ENCODE data around the gene NUDC.

The NUDC gene

GRCh38 chr1:26972821-26973220 lies 51.3 kb downstream of the NUDC start:
- peaks cover 0 to 25% (median 0%) of the 10 kb centered on the region in 3 experiments for H3K27me3 ChIP-seq (ENCODE audit: control insufficient read depth in 3 of 3, insufficient read depth in 3 of 3, low read depth in 1 of 3, low read length in 3 of 3)
- H4K91ac ChIP-seq (ENCODE audit: low read depth, low read length, poor library complexity), result no peak overlapping the region
- H2BK12ac ChIP-seq (ENCODE audit: low read length), result no peak overlapping the region
- no peak overlapping the region for H3K27ac ChIP-seq (replicated peaks; ENCODE audit: low read length)
- no peaks in the 10 kb centered on the region for H3K36me3 ChIP-seq (replicated peaks in 1 of 2; ENCODE audit: control insufficient read depth in 2 of 2, insufficient read depth in 2 of 2, low read length in 2 of 2)
- no peaks in the 10 kb centered on the region for H3K79me1 ChIP-seq (ENCODE audit: low read depth, low read length)
- no peaks in the 10 kb centered on the region for H3K9me3 ChIP-seq (replicated peaks in 1 of 2; ENCODE audit: control insufficient read depth in 2 of 2, insufficient read depth in 1 of 2, low read depth in 1 of 2, low read length in 2 of 2)
- H2BK5ac ChIP-seq (ENCODE audit: low read length), result no peak overlapping the region
- no peak for DNase-seq (ENCODE audit: low spot score)
- no peak overlapping the region for H3K4me3 ChIP-seq (ENCODE audit: low read length in 2 of 2)
- H2AK5ac ChIP-seq (ENCODE audit: low read depth, low read length), result no peak overlapping the region
- no peak overlapping the region for H2BK15ac ChIP-seq (ENCODE audit: low read length)
- peaks cover 0 to 5% of the 10 kb centered on the region in 2 donors for H3K4me1 ChIP-seq (ENCODE audit: control insufficient read depth in 2 of 2, insufficient read depth in 1 of 2, low read depth in 1 of 2, low read length in 2 of 2)
- H4K8ac ChIP-seq (ENCODE audit: low read depth, low read length), result no peak overlapping the region
- no peak overlapping the region for H3K4ac ChIP-seq (ENCODE audit: low read length)
- H3K4me2 ChIP-seq (ENCODE audit: insufficient read depth, low read length, poor library complexity, severe bottlenecking), result no peak overlapping the region
- H3K23ac ChIP-seq (ENCODE audit: low read depth, low read length, poor library complexity), result no peak overlapping the region
- no peak overlapping the region for H3K18ac ChIP-seq (ENCODE audit: low read length)
- no peak overlapping the region for H3K9ac ChIP-seq (ENCODE audit: low read depth, low read length, poor library complexity)
- WGBS, 2 donors (ENCODE audit: extremely low coverage in 2 of 2, insufficient read length in 2 of 2, insufficient replicate concordance in 1 of 2), result no CpG with 5 or more reads among the region's 4 CpGs
- no peak overlapping the region for H2BK120ac ChIP-seq (ENCODE audit: low read depth, low read length)
- H3K14ac ChIP-seq (ENCODE audit: low read length), result no peak overlapping the region
- peak overlapping the region; percentile 66 for H2AFZ ChIP-seq (ENCODE audit: low read length)

- Histone ChIP-seq H3K14ac (ENCODE audit: low read length) (no peak overlapping the region), H3K4me2 (ENCODE audit: insufficient read depth, low read length, poor library complexity, severe bottlenecking) (no peak overlapping the region), H3K9me3 (replicated peaks in 1 of 2; ENCODE audit: control insufficient read depth in 2 of 2, insufficient read depth in 1 of 2, low read depth in 1 of 2, low read length in 2 of 2) (no peaks in the 10 kb centered on the region), H2BK5ac (ENCODE audit: low read length) (no peak overlapping the region), H3K9ac (ENCODE audit: low read depth, low read length, poor library complexity) (no peak overlapping the region), H3K18ac (ENCODE audit: low read length) (no peak overlapping the region), H3K23ac (ENCODE audit: low read depth, low read length, poor library complexity) (no peak overlapping the region), H3K4me1 (ENCODE audit: control insufficient read depth in 2 of 2, insufficient read depth in 1 of 2, low read depth in 1 of 2, low read length in 2 of 2) (peaks cover 0 to 5% of the 10 kb centered on the region in 2 donors), H2BK12ac (ENCODE audit: low read length) (no peak overlapping the region), H4K8ac (ENCODE audit: low read depth, low read length) (no peak overlapping the region), H3K27ac (replicated peaks; ENCODE audit: low read length) (no peak overlapping the region), H3K4me3 (ENCODE audit: low read length in 2 of 2) (no peak overlapping the region), H2BK15ac (ENCODE audit: low read length) (no peak overlapping the region), H2BK120ac (ENCODE audit: low read depth, low read length) (no peak overlapping the region), H4K91ac (ENCODE audit: low read depth, low read length, poor library complexity) (no peak overlapping the region), H3K27me3 (ENCODE audit: control insufficient read depth in 3 of 3, insufficient read depth in 3 of 3, low read depth in 1 of 3, low read length in 3 of 3) (peaks cover 0 to under 1% (median 0%) of the 10 kb centered on the region in 3 experiments), H3K79me1 (ENCODE audit: low read depth, low read length) (no peaks in the 10 kb centered on the region), H3K36me3 (replicated peaks in 1 of 2; ENCODE audit: control insufficient read depth in 2 of 2, insufficient read depth in 2 of 2, low read length in 2 of 2) (no peaks in the 10 kb centered on the region), H3K4ac (ENCODE audit: low read length) (no peak overlapping the region), H2AK5ac (ENCODE audit: low read depth, low read length) (no peak overlapping the region), H2AFZ (ENCODE audit: low read length) (no peak overlapping the region)
- no peak for DNase-seq (ENCODE audit: low spot score)
- no CpG with 5 or more reads among the region's 3 CpGs for WGBS, 2 donors (ENCODE audit: extremely low coverage in 2 of 2, insufficient read length in 2 of 2, insufficient replicate concordance in 1 of 2)
Observed at GRCh38 chr1:26976621-26977510, 55.3 kb downstream of the NUDC start.

- H2BK12ac ChIP-seq (ENCODE audit: low read length), result no peak overlapping the region
- no peak overlapping the region for H3K4me2 ChIP-seq (ENCODE audit: insufficient read depth, low read length, poor library complexity, severe bottlenecking)
- H3K27me3 ChIP-seq (ENCODE audit: control insufficient read depth in 3 of 3, insufficient read depth in 3 of 3, low read depth in 1 of 3, low read length in 3 of 3), result no peaks in the 10 kb centered on the region
- no peak overlapping the region for H3K4me3 ChIP-seq (ENCODE audit: low read length in 2 of 2)
- no peaks in the 10 kb centered on the region for H3K36me3 ChIP-seq (replicated peaks in 1 of 2; ENCODE audit: control insufficient read depth in 2 of 2, insufficient read depth in 2 of 2, low read length in 2 of 2)
- no peak overlapping the region for H3K4ac ChIP-seq (ENCODE audit: low read length)
- no peak overlapping the region for H4K91ac ChIP-seq (ENCODE audit: low read depth, low read length, poor library complexity)
- H3K23ac ChIP-seq (ENCODE audit: low read depth, low read length, poor library complexity), result no peak overlapping the region
- H2AK5ac ChIP-seq (ENCODE audit: low read depth, low read length), result no peak overlapping the region
- no peak overlapping the region for H2BK120ac ChIP-seq (ENCODE audit: low read depth, low read length)
- no peak overlapping the region for H2AFZ ChIP-seq (ENCODE audit: low read length)
- no peak overlapping the region for H3K14ac ChIP-seq (ENCODE audit: low read length)
- no peak overlapping the region for H3K9ac ChIP-seq (ENCODE audit: low read depth, low read length, poor library complexity)
- H3K27ac ChIP-seq (replicated peaks; ENCODE audit: low read length), result no peak overlapping the region
- no peak overlapping the region for H4K8ac ChIP-seq (ENCODE audit: low read depth, low read length)
- H3K9me3 ChIP-seq (replicated peaks in 1 of 2; ENCODE audit: control insufficient read depth in 2 of 2, insufficient read depth in 1 of 2, low read depth in 1 of 2, low read length in 2 of 2), result no peaks in the 10 kb centered on the region
- H3K18ac ChIP-seq (ENCODE audit: low read length), result no peak overlapping the region
- H3K79me1 ChIP-seq (ENCODE audit: low read depth, low read length), result no peaks in the 10 kb centered on the region
- WGBS, 2 donors (ENCODE audit: extremely low coverage in 2 of 2, insufficient read length in 2 of 2, insufficient replicate concordance in 1 of 2), result no CpG with 5 or more reads among the region's 2 CpGs
- DNase-seq (ENCODE audit: low spot score), result no peak
- H2BK5ac ChIP-seq (ENCODE audit: low read length), result no peak overlapping the region
- no peak overlapping the region for H2BK15ac ChIP-seq (ENCODE audit: low read length)
- H3K4me1 ChIP-seq (ENCODE audit: control insufficient read depth in 2 of 2, insufficient read depth in 1 of 2, low read depth in 1 of 2, low read length in 2 of 2), result no peaks in the 10 kb centered on the region
Observed at GRCh38 chr1:26978901-26979300, 57.4 kb downstream of the NUDC start.

- no peak overlapping the region for H3K23ac ChIP-seq (ENCODE audit: low read depth, low read length, poor library complexity)
- H4K8ac ChIP-seq (ENCODE audit: low read depth, low read length), result no peak overlapping the region
- H3K27ac ChIP-seq (replicated peaks; ENCODE audit: low read length), result no peak overlapping the region
- no peaks in the 10 kb centered on the region for H3K27me3 ChIP-seq (ENCODE audit: control insufficient read depth in 3 of 3, insufficient read depth in 3 of 3, low read depth in 1 of 3, low read length in 3 of 3)
- no peak overlapping the region for H2BK15ac ChIP-seq (ENCODE audit: low read length)
- DNase-seq (ENCODE audit: low spot score), result no peak
- WGBS, 2 donors (ENCODE audit: extremely low coverage in 2 of 2, insufficient read length in 2 of 2, insufficient replicate concordance in 1 of 2), result no CpG with 5 or more reads among the region's 3 CpGs
- H2BK5ac ChIP-seq (ENCODE audit: low read length), result no peak overlapping the region
- no peak overlapping the region for H2AK5ac ChIP-seq (ENCODE audit: low read depth, low read length)
- H3K4me3 ChIP-seq (ENCODE audit: low read length in 2 of 2), result no peak overlapping the region
- H3K36me3 ChIP-seq (replicated peaks in 1 of 2; ENCODE audit: control insufficient read depth in 2 of 2, insufficient read depth in 2 of 2, low read length in 2 of 2), result no peaks in the 10 kb centered on the region
- H3K18ac ChIP-seq (ENCODE audit: low read length), result no peak overlapping the region
- H3K9me3 ChIP-seq (replicated peaks in 1 of 2; ENCODE audit: control insufficient read depth in 2 of 2, insufficient read depth in 1 of 2, low read depth in 1 of 2, low read length in 2 of 2), result no peaks in the 10 kb centered on the region
- no peaks in the 10 kb centered on the region for H3K79me1 ChIP-seq (ENCODE audit: low read depth, low read length)
- H2BK12ac ChIP-seq (ENCODE audit: low read length), result no peak overlapping the region
- no peak overlapping the region for H3K9ac ChIP-seq (ENCODE audit: low read depth, low read length, poor library complexity)
- no peak overlapping the region for H4K91ac ChIP-seq (ENCODE audit: low read depth, low read length, poor library complexity)
- no peaks in the 10 kb centered on the region for H3K4me1 ChIP-seq (ENCODE audit: control insufficient read depth in 2 of 2, insufficient read depth in 1 of 2, low read depth in 1 of 2, low read length in 2 of 2)
- H2BK120ac ChIP-seq (ENCODE audit: low read depth, low read length), result no peak overlapping the region
- H2AFZ ChIP-seq (ENCODE audit: low read length), result no peak overlapping the region
- no peak overlapping the region for H3K4ac ChIP-seq (ENCODE audit: low read length)
- H3K4me2 ChIP-seq (ENCODE audit: insufficient read depth, low read length, poor library complexity, severe bottlenecking), result no peak overlapping the region
- H3K14ac ChIP-seq (ENCODE audit: low read length), result no peak overlapping the region
Observed at GRCh38 chr1:26981146-26981846, 59.8 kb downstream of the NUDC start.

Data from neuronal stem cell (in vitro differentiated cells).